Glomerular visceral epithelial cell (primary cell): Measurements from ENCODE around the gene MCC.
"Not testable (repeated sequence)": the region's sequence is repeated elsewhere in the genome, so short reads cannot be mapped to it uniquely, and the experiment has no call there.

Experiments used
- DNase-seq: peaks from one replicate; pipeline ENCODE4 v3.0.0-alpha.2; 2016; ENCODE audit errors: extremely low spot score

MCC gene

DNA sequence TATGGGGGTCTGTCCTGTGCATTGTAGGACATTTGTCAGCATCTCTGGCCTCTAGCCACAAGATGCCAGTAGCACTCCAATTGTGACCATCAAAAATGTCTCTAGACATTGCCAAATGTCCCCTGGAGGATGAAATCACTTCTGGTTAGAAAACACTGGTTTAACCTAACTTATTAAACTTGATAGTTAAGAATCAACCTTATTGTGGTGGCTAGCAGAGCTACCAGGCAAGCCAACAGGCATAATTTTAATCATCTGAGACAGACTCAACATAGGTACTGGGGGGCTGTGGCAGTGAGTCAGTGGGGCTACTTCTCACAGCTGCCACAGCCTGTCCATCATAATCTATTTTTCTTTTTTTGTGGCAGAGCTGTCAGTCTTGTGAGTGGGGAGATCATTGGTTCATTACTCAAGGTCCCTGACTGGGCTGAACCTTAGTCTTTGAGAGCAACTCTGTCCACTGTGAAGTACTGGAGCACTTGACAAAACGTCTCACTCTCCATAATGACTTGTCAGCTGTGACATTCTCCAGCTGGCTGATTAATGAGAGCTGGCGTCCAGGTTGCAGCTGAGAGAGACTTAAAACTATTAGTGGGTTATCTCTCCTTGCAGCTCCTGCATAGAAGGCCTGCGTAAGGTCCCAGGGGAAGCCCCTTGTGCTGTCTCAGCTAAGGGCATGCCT lies 403.7 kb downstream of the MCC start:
- DNase-seq: peak; percentile 86

DNA sequence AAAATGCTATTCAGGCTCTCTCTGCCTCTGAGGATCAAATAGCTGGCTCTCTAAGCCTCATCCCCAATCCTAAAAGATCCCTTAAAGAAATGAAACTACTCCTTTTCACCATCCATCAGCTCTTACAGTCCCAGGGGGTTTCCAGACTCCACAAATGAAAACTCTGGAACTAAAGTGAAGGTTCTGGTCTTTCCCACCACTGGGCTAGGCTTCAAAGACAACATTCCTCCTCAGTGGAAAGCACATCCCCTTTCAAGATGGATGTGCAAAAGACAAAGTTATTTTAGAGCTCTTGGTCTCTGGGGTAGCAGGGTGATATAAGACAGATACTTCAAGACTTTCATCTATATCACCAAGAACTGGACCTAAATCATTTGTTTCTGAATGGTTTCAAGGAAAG lies 404.8 kb downstream of the MCC start:
- no peak for DNase-seq

DNA sequence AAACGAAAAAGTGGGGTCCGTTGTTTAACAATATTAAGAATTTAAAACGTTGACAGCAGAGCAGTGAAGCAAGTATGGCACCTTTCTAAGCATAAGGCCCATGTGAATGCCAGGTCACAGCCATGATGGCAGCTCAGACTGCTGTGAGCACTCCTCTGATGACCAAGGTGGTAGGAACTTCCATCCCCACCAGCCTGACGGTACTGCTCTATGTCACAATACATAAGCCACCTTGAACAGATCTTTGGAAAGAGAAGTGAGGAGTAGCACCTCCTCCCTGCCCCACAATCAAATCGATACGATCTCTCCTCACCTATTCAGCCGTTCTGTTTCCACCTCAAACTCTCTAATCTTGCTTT lies 405.7 kb downstream of the MCC start:
- no peak for DNase-seq

DNA sequence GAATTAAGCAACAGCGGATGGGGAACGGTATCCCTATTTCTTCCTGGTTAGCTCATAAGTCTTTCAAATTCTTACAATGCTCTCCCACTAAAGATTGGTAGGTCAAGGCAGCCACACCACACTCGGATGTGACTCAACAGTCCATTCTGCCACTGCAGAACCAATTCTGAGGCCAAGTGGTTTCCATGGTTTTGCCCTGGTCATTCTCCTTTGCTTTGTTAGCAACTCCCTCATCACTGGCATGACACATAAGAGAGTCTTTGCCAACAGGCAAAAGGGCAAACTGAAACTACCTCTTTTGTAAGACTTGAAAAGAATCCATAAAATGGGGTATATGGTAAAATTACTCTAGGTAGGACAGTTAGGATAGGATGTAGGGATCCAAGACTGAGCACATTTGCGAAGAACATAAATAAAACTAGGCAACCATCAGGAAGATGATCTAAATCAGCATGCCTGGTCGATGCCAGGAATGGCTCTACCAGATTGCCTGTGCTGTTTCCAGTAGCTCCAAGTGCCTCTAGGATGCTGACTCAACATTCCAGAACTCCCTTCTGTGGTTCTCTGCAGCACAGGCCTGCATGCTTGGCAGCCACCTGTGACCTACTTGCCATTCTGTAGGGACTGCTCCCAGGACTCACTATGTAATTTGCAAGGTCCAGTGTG lies 406.2 kb downstream of the MCC start:
- peak; percentile 92 for DNase-seq

DNA sequence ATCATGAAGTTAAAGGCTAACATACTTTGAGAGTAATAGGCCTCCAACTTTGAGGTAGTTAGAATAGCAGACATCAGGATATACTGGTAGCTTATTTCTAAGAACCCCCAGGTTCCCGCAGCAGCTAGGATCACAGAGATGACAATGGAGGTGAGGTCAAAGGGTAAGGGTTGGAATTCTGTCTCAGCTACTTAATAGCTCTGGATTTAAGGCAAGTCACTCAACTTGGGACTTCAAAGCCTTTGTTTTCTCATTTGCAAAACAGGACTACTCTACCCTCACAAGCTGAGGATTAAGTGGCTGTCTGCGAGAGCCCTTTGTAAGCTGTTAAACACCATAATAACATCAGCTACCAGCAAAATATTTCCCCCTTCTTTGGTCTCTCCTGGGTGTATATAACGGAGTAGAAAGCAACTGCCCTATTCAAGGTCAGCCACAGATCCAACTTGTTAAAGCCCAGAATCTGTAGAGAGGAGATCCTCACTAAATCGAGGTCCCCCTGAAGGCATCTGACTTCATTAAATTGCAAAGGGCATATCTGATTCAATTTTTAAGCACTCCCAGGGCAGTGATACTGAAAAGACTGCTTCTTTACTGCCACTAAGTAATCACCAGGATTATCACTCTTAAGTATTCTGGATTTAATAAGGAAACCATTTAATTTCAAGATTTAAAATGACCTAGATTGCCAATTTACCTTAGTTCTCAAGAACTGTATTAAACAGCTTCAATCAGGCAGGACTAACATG lies 407.0 kb downstream of the MCC start:
- DNase-seq: no peak

DNA sequence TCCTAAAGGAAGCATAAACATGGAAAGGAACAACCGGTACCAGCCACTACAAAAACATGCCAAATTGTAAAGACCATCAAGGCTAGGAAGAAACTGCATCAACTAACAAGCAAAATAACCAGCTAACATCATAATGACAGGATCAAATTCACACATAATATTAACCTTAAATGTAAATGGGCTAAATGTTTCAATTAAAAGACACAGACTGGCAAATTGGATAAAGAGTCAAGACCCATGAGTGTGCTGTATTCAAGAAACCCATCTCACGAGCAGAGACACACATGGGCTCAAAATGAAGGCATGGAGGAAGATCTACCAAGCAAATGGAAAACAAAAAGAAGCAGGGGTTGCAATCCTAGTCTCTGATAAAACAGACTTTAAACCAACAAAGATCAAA lies 411.6 kb downstream of the MCC start:
- DNase-seq: not testable (repeated sequence)

DNA sequence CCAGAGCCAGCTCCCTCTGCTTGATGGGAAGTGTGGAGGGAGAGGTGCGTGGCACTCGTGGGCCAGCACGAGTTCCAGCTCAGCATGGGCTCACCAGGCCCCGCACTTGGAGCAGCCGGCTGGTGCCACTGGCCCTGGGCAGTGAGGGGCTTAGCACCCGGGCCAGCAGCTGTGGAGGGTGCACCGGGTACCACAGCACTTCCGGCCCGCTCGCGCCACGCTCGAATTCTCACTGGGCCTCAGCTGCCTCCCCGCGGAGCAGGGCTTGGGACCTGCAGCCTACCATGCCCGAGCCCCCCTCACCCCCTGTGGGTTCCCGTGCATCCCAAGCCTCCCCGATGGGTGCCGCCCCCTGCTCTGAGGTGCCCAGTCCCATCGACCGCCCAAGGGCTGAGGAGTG lies 413.2 kb downstream of the MCC start:
- no peak for DNase-seq

DNA sequence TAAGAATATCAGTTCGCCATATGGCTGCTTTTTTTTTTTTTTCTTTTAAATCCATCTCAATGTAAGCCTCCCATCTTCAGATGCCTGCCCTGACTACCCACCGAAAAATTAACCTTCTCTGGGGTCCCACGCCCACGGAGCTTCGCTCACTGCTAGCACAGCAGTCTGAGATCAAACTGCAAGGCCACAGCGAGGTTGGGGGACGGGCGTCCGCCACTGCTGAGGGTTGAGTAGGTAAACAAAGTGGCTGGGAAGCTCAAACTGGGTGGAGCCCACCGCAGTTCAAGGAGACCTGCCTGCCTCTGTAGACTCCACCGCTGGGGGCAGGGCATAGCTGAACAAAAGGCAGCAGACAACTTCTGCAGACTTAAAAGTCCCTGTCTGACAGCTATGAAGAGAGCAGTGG lies 414.6 kb downstream of the MCC start:
- not testable (repeated sequence) for DNase-seq

DNA sequence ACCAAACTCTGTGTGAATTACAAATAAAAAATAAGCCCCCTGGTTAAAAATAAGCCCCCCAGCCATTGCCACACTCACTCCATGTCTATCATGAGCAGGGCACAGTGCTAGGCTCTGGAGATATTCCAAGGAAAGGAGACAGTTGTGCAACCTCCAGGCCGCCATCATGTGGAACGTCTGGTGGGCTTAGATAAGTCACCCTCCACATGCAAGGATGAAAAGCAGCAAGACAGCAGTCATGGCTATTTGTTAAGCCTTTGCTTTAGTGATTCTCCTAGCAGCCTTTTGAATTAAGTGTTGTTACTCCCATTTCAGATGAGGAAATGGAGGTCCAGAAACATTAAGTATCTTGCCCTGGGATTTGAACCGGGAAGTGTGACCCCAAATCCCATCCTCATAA lies 416.9 kb downstream of the MCC start:
- no peak for DNase-seq

DNA sequence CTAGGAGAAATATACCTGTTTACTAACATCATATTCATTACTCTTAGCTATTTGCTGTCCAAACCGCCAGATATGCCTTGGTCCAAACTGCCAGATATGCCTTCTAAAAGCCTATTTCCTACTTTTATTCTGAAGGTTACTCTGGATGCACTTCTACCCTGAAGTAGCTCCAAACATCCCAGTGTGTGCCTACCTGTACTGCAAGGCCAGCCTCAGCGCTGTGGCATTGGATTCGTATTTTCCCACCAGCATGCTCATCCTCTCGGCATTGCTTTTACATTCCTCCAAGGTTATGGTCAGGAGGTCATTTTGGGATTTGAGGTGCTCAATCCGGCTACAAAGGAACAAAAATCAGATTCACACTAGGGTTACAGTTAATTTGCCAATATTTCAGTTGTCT lies 417.4 kb downstream of the MCC start:
- DNase-seq: no peak

DNA sequence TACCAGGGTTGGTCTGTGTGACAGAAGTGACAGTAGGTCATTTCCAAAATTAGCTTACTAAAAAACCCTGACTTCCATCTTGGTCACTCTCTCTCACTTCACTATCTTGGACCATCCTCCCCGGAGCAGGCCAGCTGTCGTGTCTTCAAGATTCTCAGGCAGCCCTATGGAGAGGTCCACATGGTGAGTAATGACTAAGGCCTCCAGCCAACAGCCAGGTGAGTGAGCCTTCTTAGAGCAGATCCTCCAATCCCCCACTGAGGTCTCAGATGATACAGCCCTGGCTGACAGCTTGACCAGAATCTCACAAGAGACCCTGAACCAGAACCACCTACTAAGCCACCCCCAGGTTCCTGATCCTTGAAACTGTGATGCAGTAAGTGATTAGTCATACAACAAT lies 419.7 kb downstream of the MCC start:
- peak; percentile 57 for DNase-seq

DNA sequence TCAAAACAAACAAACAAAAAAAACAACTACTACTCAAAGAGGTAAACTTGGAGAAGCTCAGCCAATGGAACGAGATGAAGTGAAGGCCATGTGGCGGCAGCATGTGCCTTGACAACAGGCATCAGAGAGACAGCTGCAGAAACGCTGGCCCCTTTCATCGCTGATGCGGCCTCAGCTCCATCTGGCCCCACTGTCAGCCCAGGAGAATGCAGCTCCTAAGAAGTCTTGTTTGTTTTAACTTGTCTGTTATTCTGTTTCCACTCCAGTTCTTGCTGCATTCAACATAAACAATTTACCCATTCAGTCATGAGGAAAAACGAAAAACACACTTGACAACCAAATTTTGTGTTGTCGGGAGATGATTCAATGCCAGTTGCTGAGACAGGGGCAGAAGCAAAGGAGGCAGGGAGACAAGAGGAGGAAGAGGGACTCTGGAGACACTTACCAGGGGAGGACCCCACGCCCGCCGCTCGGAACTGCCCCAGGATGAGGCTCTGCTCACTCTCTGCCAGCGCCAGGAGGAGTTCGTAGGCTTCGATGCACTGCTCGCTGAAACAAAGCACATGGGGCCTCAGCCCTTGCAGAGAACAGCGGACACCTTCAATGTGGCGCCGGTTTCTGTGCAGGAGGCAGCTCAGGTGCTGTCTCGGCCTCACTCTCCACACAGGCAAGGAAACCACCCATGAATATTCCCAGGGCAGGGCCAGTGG lies 420.5 kb downstream of the MCC start:
- no peak for DNase-seq

DNA sequence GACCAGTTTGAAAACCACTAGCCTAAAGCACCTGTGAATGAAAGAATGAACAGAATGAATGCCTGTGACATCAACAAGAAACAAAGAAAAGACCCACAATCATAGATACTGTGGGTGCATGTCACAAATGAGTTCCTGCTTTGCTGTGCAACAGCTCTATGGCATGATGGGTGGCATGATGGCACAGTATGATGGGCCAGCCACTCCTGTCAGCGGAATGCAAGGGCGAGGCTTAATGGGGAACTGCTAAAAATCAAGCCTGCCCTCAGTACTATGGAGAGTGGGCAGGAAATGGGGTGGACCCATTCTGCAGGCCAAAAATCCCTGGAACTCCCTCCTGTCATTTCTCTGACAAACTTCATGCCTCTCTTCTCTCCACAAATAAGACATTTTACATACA lies 422.6 kb downstream of the MCC start:
- no peak for DNase-seq

DNA sequence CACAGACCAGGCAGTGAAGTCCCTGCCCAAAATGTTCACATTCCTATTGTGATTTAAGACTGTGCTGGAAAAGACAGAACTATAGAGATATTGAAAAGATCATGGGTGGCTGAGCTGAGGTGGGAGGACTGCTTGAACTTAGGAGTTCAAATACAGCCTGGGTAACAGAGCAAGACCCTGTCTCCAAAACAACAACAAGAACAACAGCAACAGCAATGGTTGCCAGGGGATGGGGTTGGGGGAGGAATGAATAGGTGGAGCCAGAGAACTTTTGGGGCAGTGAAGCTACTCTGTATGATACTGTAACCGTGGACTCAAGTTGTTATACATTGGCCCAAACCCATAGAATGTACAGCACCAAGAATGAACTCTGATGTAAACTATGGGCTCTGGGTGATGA lies 423.4 kb downstream of the MCC start:
- no peak for DNase-seq

DNA sequence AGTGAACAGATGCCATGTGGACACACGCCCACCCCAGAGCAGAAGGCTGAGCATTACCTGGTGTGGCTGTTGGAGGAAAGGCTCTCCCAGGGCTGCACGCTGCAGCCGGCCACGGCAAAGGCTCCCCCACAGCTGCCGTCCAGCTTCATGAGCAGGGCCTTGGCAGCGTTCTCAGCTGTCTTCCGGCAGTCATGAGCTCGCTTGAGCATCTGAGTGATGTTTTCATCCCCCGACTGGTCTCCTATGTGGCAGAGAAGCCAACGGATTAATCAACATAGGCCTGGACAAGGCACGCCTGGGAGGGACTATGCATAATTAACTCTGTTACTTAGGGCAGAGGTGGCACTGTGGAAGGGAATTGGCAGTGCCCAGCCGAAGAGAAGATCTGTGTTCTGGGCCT lies 424.3 kb downstream of the MCC start:
- no peak for DNase-seq

DNA sequence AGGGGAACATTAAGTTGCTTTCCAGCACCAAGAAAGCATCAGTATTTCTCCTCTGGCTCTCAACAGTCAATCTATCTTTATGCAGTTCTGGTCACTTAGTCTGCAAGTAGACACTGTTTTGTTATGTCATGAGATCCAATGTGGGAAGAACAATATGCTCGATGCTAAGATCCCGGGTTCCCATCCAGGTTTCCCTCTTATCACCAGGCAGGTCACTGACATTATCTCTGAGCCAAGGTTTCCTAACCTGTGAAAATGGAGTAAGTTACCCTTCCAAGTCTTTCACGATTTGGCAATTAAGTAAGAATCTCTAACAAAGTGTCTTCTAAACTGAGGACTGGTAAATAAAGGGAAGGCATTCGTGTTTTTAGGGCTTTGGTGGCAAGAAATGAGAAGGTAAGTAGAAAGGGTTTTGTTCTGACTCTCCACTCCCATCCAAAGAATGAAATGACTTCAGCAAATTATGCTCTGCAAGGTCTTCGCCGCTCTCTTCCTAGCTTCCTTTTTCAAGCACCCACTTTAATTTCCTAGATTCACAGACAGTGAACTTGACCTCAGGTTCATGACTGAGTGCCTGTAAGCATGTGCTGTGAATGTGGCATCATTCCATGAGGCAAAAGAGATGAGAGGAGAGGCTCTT lies 425.3 kb downstream of the MCC start:
- DNase-seq: no peak

DNA sequence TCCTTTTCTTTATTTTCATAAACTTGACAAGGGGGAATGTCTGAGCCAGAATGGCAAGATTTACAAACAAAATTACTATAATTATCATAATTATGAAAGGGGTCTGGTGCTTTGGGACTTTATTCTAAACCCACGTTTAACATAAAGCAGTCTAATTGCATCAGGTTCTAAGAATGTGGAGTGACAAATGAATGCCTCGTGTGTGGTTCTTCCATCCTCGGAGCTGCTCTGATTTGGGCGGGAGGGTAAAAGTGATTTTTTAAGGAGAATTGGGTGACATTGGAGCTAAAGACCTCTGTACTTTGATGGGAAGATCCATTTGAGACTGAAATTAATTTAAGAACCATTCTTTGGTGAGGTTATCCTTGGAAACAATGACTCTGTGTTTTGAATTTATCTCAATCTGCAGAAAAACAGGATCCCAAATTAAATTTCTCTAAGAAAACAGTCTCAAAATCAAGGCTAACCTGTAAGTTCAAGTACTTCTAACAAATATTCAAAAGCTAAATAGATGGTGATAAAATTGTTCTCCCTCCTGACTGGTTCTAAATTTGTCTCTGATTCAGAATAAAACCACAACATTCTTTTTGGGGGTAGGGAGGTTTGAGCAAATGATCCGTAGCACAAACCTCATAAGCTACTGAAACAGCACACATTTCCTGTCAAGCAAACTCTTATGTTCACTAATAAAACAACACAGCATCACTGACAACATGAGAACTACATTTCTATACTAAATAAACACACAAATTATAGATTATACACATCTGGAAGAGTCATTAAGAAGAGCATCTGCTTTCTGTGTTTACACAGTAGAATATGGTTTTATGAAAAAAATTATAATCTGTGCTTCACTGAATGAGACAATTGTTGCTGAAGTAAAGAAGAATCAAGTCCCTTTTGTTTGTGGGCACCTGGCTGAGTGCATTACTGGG lies 426.1 kb downstream of the MCC start:
- peak; percentile 77 for DNase-seq

DNA sequence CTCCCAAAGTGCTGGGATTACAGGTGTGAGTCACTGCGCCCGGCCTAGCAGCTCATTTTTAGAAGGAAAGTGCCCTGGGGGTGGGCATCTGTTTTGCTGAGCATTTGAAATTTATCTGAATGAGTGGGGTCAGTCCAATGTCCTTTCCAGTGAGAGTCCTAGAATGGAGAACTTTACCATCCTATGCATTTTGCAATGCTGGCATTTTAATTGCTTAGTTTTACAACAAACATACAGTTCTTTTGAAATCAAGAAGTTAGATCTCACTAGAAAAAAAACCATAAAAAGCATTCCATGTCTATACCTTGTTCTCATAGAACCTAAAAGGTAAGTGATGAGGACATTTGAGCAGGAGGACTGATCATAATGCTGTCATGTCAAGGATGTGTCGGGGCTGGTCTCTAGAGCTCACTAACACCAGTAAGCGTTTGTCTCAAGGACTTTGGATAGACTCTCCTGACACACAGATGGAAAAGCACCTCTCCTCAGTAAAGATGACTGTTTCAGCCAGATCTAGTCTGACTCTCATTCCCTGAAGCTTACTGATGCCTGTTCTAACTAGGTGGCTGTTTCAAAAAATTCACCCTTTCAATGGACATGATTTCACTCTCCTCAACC lies 427.7 kb downstream of the MCC start:
- DNase-seq: no peak

DNA sequence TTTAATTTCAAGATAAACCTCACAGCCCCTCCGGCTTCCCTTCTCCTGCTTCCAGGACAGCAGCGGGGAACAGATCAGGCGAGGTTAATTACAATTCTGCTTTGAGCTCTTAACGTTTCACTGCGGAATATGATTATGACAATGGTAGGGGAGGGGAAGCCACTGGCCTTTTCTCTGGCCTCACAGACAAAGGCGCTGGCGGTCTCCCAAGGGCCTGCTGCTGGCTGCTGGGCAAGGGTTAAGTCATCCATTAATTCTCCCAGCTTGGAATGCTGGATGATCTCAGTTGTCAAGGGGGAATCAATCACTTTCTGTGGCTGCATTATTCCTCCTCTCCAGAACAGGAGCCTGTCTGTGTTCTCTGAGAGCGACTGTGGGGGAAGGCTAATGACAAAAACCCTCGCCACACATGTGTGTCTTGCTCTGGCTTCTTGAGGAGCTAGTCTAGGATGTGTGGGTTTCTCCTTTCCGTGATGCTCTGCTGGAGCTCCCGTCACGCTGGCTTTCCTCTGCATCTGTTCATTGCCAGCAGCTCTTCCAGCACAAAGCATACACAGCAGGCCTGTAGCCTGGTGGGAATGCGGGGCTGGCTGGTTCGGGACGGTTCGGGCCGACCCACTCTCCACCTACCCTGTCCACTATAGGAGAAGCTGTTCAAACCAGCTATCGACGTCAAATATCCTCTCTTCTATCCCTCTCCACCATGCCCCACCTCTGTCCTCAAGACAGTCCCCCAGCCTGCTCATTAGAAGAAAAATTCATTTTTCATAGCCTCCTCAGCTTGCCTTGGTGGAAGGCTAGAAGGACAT lies 428.8 kb downstream of the MCC start:
- peak; percentile 99 for DNase-seq
